ENCODE measurements around the gene KDM4C.
"Not testable (repeated sequence)": the region's sequence is repeated elsewhere in the genome, so short reads cannot be mapped to it uniquely, and the experiment has no call there.

The KDM4C gene

DNA sequence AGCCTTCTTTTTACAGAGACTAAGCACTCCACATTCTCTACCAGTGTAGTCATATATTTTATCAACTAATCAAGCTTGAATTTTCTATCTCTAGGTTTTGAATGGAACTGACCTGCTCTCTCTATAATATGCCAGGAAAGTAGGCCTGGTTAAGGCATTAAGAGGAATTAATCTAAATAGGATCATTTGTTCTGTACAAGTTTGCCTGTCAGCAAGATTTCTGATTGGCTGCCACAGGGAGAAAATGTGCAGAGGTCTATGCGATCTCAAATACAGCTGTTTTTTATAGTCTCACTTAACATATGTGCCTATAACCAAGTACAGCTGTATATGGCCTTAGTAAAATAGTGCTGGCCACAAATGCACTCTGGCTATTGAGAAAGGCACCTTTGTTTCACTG, 418.8 kb downstream of the KDM4C start:
- TF ChIP-seq, protein P1, sequence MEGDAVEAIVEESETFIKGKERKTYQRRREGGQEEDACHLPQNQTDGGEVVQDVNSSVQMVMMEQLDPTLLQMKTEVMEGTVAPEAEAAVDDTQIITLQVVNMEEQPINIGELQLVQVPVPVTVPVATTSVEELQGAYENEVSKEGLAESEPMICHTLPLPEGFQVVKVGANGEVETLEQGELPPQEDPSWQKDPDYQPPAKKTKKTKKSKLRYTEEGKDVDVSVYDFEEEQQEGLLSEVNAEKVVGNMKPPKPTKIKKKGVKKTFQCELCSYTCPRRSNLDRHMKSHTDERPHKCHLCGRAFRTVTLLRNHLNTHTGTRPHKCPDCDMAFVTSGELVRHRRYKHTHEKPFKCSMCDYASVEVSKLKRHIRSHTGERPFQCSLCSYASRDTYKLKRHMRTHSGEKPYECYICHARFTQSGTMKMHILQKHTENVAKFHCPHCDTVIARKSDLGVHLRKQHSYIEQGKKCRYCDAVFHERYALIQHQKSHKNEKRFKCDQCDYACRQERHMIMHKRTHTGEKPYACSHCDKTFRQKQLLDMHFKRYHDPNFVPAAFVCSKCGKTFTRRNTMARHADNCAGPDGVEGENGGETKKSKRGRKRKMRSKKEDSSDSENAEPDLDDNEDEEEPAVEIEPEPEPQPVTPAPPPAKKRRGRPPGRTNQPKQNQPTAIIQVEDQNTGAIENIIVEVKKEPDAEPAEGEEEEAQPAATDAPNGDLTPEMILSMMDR (IDR thresholded peaks at IDR 0.05) = no peak
- H3K4me3 ChIP-seq (ENCODE audit: low read depth in 1 of 2, low read length in 1 of 2) = no peak overlapping the region
- no peaks in the 10 kb centered on the region for H3K4me1 ChIP-seq (ENCODE audit: control insufficient read depth in 1 of 2, insufficient read depth in 1 of 2, low read depth in 1 of 2, low read length in 1 of 2)
- peaks cover 16% of the 10 kb centered on the region for H3K36me3 ChIP-seq
- no peaks in the 10 kb centered on the region for H3K9me3 ChIP-seq
- H3K27ac ChIP-seq = no peak overlapping the region
- H3K27me3 ChIP-seq = no peaks in the 10 kb centered on the region

DNA sequence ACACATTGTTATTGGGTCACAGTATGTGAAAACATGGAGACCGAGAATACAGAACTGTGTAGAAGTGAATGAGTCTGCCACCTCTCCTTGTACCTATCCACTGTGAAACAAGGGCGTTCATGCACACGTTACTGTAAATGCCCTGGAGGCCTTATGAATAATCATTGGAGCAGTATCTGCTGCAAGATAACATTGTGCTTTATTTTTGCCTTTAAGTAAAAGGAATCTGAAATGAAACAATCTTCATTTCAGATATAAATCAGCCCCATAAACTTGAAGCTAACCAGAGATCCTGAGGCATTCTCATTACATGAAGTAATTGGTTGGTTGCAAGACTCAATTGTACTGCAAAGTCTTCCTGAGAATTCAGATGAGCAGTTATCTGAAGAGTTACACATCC, 419.6 kb downstream of the KDM4C start:
- peaks cover 16% of the 10 kb centered on the region for H3K36me3 ChIP-seq
- no peaks in the 10 kb centered on the region for H3K9me3 ChIP-seq
- H3K4me1 ChIP-seq (ENCODE audit: control insufficient read depth in 1 of 2, insufficient read depth in 1 of 2, low read depth in 1 of 2, low read length in 1 of 2) = no peaks in the 10 kb centered on the region
- TF ChIP-seq, protein P1 (IDR thresholded peaks at IDR 0.05) = no peak
- no peak overlapping the region for H3K27ac ChIP-seq
- no peak overlapping the region for H3K4me3 ChIP-seq (ENCODE audit: low read depth in 1 of 2, low read length in 1 of 2)
- no peaks in the 10 kb centered on the region for H3K27me3 ChIP-seq

DNA sequence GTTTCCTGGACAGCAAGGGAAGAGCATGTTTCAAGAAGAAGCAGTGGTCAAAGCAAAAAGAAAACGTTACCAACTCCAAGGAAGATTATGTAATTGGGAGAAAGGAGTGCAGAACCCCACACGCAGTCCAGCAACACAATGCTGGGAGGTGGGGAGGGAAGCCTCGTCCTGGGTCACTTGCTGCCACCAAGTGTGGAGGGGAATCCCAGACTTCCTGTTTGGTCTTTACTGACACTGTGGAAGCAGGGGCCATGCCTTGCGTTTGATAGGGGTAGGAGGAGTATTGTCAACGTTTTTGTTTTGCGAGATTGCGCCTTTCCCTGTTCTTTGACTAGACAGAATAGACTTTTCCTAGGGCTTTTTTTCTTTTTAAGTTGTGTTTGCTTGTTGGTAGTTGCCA, 421.0 kb downstream of the KDM4C start:
- no peaks in the 10 kb centered on the region for H3K4me1 ChIP-seq (ENCODE audit: control insufficient read depth in 1 of 2, insufficient read depth in 1 of 2, low read depth in 1 of 2, low read length in 1 of 2)
- no peak overlapping the region for H3K4me3 ChIP-seq (ENCODE audit: low read depth in 1 of 2, low read length in 1 of 2)
- TF ChIP-seq, protein P1 (IDR thresholded peaks at IDR 0.05) = no peak
- no peaks in the 10 kb centered on the region for H3K27me3 ChIP-seq
- no peaks in the 10 kb centered on the region for H3K9me3 ChIP-seq
- H3K27ac ChIP-seq = no peak overlapping the region
- peaks cover 16% of the 10 kb centered on the region for H3K36me3 ChIP-seq

DNA sequence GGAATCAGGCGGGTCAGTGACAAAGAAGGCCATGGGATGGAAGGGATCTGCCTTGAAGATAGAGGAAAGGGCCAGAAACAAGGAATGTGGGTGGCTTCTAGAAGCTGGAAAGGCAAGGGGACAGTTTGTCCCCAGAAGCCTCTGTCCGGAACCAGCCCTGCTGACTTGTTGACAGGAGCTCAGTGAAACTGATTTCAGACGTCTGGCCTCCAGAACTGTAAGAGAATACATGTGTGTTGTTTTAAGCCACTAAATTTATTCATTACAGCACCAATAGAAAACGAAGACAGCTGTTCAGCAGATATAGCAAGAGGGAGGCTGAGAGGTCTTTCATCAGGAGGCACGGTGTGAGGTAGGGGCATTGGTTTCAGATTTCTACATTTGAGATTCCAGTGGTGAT, 422.5 kb downstream of the KDM4C start:
- no peaks in the 10 kb centered on the region for H3K27me3 ChIP-seq
- TF ChIP-seq, protein P1 (IDR thresholded peaks at IDR 0.05) = no peak

DNA sequence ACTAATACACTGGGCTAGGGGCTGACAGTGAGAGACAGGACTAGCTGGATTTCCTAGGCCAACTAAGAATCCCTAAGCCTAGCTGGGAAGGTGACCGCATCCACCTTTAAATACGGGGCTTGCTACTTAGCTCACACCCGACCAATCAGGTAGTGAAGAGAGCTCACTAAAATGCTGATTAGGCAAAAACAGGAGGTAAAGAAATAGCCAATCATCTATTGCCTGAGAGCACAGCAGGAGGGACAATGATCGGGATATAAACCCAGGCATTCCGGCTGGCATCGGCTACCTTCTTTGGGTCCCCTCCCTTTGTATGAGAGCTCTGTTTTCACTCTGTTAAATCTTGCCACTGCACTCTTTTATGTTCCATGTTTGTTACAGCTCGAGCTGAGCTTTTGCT, 425.4 kb downstream of the KDM4C start:
- H3K4me1 ChIP-seq (ENCODE audit: control insufficient read depth in 1 of 2, insufficient read depth in 1 of 2, low read depth in 1 of 2, low read length in 1 of 2); H3K27ac ChIP-seq; H3K27me3 ChIP-seq; H3K36me3 ChIP-seq; H3K4me3 ChIP-seq (ENCODE audit: low read depth in 1 of 2, low read length in 1 of 2); H3K9me3 ChIP-seq: not testable (repeated sequence)

More for the DNA sequence above, 422.5 kb downstream of the KDM4C start:
- no peaks in the 10 kb centered on the region for H3K9me3 ChIP-seq
- H3K4me3 ChIP-seq (ENCODE audit: low read depth in 1 of 2, low read length in 1 of 2) = no peak overlapping the region
- no peak overlapping the region for H3K27ac ChIP-seq
- H3K36me3 ChIP-seq = peaks cover 7% of the 10 kb centered on the region
- H3K4me1 ChIP-seq (ENCODE audit: control insufficient read depth in 1 of 2, insufficient read depth in 1 of 2, low read depth in 1 of 2, low read length in 1 of 2) = no peaks in the 10 kb centered on the region

DNA sequence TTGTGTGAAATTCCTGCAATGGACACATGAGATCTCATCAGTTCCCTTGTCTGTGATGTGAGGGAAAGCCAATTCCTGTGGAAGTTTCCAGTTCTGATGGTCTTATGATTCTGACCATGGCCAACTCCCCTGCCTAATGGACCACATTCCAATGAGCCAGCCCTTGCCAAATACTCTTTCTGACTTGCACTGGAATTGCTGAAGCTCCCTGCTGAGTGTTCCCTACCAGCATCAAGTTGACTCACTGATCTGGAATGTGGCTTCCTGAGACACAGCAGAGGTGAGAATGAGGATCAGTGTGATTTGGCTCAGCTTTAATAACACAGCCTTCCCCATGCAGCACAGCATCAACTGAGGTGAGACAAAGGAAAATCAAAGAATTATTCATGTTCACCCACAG, 427.8 kb downstream of the KDM4C start:
- Histone ChIP-seq H3K9me3 (no peaks in the 10 kb centered on the region), H3K27ac (no peak overlapping the region), H3K4me1 (ENCODE audit: control insufficient read depth in 1 of 2, insufficient read depth in 1 of 2, low read depth in 1 of 2, low read length in 1 of 2) (no peaks in the 10 kb centered on the region), H3K27me3 (no peaks in the 10 kb centered on the region), H3K36me3 (no peaks in the 10 kb centered on the region), H3K4me3 (ENCODE audit: low read depth in 1 of 2, low read length in 1 of 2) (no peak overlapping the region)
- TF ChIP-seq, protein P1 (IDR thresholded peaks at IDR 0.05) = no peak
